GM18951 (cell line): Measurements from ENCODE around the gene EGFLAM.

Experiments
- POLR2A ChIP-seq: IDR thresholded peaks from 4 replicates; pipeline ENCODE4 v1.6.1; 2011; ENCODE audit warnings: mild to moderate bottlenecking; ENCODE audit not compliant: insufficient read length, insufficient read depth; ENCODE audit errors: extremely low read depth
- in situ Hi-C: fragments of 300-500 bp; cut with MboI; formaldehyde crosslinking; loops from one replicate; pipeline ENCODE4 v1.12.0; 2022; ENCODE audit warnings: low sequenced_read_pairs, mixed read lengths, inconsistent platforms; ENCODE audit not compliant: unreplicated experiment

EGFLAM gene

DNA sequence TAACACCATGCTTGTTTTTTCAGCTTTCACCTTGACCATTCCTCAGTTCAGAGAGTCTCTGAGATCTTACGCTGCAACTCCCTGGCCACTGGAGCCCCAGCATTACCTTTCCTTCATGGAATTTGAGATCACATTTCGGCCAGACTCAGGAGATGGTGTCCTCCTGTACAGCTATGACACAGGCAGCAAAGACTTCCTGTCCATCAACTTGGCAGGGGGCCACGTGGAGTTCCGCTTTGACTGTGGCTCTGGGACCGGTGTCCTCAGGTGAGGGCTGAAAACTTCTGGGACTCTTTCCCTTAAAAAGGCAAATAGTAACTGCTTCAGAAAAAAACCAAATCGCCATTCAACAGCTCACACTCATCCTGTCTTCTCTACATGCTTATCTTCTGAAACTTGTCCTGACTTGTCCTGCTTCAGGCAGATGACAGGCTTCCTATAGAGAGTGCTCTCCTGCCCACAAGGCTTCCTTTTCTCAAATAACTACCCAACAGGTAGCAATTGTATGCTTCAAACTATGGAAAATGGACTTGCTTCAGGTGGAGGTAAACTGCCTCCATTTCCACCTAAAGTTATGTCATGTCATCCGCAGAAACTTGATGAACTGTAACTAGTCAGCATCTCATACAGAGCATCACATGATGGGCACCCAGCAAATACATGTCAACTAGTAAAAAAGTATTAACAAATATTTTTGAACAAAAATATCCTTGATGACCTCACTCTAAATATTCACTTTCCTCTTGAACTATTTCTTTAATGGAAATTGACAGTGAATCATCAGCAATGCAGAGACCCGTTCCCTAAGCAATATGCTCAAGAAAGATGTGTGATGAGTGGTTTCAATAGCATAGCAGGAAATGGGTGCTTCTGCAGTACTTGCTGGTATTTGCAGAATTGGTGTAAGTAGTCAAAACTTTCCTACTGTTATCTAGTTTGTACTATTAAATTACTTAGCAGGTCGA lies 168.9 kb downstream of the EGFLAM start:
- no peak for TF ChIP-seq POLR2A
- in situ Hi-C loops = loop anchor here (25.0 kb wide), 1 partner anchor 660 kb away; no protein-coding TSS in a partner anchor

DNA sequence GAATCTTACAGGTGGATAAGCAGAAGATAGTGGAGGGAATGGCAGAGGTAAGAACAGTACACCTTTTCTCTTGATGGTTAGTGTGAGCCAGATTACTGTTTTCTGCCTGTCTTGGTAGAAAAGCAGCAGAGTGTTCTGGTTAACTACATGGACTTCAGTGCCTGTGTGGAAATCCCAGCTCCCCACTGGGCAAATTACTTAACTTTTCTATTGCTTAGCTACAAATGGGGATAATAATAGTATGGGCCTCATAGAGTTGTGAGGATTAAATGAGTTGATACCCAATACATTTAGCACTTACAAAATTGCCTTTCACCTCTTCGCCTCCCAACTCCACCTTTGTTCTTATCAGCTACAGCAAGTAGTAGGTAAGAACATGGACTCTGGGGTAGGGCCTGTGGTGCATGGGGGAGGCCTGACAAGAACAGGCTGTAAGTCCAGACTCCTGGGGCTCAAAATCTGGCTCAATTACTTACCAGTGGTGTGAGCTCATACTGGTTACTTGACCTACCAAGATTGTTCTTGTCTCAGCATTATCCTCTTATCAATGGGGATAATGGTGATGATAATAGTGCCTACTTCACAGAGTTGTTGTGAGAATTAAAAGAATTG lies 173.0 kb downstream of the EGFLAM start:
- TF ChIP-seq POLR2A = no peak
- in situ Hi-C loops = loop anchor here (10.0 to 25.0 kb wide), 2 partner anchors 383 to 656 kb away; no protein-coding TSS in a partner anchor

DNA sequence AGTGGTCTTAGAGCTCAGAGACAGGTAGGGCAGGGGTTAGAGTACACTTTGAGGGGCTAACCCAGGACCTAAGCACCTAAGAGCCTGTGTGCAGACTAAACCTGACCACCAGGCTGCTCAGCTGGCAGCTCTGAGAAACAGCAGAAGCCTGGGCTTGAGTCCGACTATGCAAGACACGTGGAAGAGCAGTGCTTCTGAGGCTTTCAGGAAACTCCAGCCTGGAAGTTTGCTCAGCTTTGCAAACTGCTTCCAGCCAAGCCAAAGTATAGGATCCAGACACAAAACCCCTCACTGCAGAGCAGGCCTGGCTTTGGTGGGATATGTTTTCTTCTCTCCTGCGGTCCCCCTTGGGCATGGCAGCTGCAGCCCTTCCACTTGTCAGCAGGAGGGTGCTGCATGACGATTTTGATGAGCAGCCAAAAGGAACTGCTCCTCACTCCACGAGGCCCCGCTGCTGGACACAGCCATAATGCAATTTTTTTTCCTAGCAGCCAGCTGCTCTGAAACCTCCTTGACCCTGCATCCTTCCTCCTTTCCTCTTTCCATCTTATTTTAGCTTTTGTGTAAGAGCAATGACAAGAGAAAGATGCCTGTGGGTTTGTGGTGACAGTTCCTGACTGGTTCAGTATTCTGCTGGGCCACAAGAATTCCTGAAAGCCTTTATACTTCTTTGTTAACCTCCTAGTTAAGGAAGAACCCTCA lies 175.0 kb downstream of the EGFLAM start:
- TF ChIP-seq POLR2A = no peak
- in situ Hi-C loops = loop anchor here (10.0 to 25.0 kb wide), 2 partner anchors 381 to 654 kb away; no protein-coding TSS in a partner anchor

DNA sequence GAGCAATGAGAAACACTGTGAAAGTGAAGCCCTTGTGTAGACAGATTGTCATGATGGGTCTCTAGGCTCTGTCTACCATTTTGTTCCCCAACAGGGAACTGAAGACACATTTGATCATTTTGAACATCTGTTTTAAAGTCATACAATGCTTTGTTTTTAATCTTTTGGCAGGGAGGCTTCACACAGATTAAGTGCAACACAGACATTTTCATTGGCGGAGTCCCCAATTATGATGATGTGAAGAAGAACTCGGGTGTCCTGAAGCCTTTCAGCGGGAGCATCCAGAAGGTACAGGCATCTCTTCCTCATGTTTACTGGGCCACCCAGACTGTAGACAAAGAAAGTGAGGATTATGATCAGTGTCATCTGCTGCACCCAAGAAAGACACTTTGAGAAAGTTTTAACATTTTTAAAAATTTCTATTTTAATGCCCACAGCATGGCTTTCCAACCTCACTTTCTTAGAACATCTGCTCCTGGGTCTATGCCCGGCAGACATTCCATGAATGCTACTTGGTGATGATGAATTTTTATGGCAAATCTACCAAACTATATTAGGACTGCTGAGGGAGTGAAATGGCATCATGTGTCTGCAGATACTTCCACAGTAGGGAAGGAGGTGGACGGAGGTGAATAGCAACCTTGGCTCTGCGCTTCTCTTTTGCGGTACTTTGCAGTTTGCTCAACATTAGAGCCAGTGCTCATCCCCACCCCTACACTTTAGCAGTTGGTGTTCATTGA lies 176.8 kb downstream of the EGFLAM start:
- in situ Hi-C loops = loop anchor here (10.0 to 25.0 kb wide), 2 partner anchors 380 to 652 kb away; no protein-coding TSS in a partner anchor
- TF ChIP-seq POLR2A = no peak

DNA sequence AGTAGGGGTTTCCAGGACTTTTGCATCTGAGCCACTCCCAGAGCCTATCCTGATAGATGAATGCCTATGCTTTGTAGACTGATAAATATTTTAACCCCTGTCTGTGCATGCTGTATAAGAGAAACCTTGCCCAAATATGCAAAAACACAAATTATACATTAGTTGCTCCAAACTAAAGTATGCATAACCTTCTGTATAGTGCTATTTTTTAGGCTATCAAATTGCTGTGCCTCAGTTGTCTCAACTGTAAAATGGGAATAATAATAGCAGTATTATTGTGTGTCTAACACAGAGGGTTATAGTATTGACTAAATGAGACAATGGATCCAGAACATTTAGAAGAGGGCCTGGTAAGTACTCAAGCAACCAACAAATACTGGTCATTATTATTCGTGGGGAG lies 180.4 kb downstream of the EGFLAM start:
- in situ Hi-C loops = loop anchor here (10.0 to 25.0 kb wide), 2 partner anchors 376 to 649 kb away; no protein-coding TSS in a partner anchor
- no peak for TF ChIP-seq POLR2A

DNA sequence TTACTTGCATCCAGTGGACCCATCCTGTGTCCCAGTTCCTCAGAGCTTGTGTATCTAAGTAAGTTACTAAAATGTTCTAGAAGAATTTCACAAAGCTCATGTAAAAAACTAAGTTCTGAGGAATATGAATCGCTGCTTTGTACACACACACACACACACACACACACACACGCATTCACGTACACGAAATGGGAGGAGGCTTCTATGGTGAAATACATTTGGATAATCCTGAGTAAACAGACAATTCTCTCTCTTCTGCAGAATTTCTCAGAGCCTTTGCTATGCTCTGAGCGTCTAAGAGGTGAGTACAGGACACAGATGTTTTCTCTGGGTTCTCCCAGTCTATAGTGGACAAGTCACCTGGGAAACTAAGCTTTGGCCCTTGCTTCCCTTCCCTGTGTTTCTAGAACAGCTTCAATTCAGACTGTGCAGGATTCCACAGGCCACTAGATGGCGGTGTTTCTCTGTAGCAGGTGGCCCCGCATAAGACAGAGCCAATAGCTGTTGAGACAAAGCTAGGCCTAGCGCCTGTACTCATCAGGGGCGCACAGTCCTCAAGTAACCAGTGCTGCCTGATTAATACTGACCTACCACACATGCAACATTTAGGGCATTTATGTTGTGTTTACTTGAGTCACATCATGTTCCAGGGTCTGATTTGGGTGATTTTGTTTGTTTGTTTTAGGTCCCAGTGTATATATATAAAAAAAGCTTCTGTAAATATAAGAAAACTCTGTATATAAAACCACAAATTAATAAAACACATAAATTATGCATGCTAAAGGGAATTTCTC lies 183.3 kb downstream of the EGFLAM start:
- TF ChIP-seq POLR2A = no peak
- in situ Hi-C loops = loop anchor here (25.0 kb wide), 1 partner anchor 646 kb away; no protein-coding TSS in a partner anchor

DNA sequence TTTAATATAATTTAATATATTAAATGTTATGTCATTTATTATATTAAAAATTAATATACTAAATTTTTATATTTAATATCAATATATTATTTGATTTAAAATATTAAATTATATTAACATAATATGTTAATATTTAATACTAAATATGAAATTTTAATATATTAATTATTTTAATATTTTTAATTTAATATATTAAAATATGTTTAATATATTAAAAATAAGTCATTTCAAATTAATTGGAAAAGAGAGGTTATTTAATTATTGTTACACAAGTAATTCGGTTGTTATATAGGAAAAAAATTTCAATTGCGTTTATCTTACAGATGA lies 183.9 kb downstream of the EGFLAM start:
- in situ Hi-C loops = loop anchor here (25.0 kb wide), 1 partner anchor 645 kb away; no protein-coding TSS in a partner anchor
- TF ChIP-seq POLR2A = no peak

DNA sequence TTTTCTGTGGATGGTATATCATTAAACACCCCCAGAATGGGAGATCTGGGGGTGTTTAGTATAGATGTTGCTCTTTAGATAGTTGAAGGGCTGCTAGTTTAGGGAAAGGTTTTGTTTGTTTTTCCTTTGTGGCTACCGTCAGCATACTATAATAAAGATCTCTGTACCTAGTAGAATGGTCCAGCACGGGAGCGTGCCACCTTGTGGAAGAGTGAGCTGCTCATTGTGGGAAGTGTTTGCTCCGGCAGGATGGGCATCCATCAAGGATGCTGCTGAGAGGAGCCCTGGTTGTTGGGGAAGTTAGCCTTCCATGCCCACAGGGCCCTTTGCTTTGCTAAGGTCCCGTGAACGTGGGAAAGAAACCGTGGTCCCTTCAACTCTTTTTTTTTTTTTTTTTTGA lies 185.0 kb downstream of the EGFLAM start:
- TF ChIP-seq POLR2A = no peak
- in situ Hi-C loops = loop anchor here (25.0 kb wide), 1 partner anchor 644 kb away; no protein-coding TSS in a partner anchor

DNA sequence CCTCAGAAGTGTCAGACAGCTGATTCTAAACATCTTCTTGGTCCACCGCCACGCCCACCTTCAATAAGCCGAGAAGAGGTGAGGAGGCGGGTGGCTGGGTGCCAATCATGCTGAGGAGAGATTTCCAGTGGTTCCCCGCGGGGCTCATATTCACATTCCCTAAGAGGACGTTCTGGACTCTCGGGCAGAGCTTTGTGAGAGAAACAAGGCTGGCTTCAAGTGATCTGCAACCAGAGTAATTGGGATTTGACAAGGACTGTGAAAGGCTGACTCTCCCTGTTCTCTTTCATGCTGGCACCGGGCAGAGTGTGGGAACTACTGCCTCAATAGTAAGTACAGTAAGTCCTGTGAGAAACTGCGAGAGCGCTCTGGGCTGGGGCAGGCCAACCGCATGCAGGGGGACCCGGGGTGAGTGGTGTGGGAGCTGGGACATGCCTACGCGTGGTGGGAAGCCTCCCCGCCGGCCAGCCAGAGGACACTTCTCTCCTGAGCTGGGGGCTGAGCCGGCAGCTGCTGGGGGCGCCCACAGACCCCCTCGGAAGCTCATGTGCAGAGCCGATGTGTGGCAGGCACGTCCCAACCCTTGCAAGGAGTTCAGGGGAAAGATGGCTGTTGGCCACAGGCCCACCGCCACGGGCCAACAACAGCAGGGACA lies 187.1 kb downstream of the EGFLAM start:
- TF ChIP-seq POLR2A = no peak
- in situ Hi-C loops = loop anchor here (25.0 kb wide), 1 partner anchor 642 kb away; no protein-coding TSS in a partner anchor

DNA sequence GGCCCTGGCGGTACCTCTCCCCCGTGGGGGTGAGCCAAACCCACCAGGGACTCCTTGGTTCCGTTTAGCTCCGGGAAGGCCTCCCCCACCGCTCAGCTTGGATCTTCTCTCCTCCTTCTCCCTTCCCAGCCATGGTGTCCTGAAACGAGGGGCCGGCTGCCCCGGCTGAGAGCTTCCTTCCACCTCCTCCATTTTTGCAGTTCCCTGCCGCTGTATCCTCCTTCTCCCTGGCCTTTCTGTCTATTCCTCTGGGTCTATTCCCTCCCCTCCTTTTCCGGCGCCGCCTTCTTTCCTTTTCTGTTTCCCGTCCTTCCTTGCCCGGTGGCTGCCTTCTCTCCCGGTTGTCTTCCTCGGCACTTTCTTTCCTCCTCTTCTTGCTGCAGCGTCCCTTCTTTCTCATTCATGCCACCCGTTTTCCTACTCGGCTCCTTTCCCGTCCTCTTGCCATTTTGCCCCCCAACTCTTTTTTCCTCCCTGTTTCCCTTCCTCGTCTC lies 187.7 kb downstream of the EGFLAM start:
- in situ Hi-C loops = loop anchor here (25.0 kb wide), 1 partner anchor 641 kb away; no protein-coding TSS in a partner anchor

DNA sequence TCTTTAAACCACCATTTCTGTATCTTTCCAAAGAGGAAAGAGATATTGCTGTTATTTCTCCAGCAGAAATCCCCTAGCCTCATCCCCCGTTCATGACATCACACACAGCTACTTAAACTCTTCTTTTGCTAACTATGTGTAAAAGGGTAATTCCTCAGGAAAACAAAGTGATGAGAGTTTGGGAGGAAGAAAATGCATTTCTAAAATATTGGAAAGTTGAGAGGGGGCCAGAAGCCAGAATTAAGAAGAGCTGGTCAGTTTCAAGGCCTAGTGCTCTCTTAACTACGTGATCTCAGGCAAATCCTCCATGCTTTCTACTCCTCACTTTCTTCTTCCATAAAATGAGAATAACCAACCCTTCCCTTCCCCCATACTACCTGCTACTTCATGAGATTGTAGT lies 188.7 kb downstream of the EGFLAM start:
- no peak for TF ChIP-seq POLR2A
- in situ Hi-C loops = loop anchor here (25.0 kb wide), 1 partner anchor 640 kb away; no protein-coding TSS in a partner anchor

More for the DNA sequence above, 187.7 kb downstream of the EGFLAM start:
- TF ChIP-seq POLR2A = no peak

DNA sequence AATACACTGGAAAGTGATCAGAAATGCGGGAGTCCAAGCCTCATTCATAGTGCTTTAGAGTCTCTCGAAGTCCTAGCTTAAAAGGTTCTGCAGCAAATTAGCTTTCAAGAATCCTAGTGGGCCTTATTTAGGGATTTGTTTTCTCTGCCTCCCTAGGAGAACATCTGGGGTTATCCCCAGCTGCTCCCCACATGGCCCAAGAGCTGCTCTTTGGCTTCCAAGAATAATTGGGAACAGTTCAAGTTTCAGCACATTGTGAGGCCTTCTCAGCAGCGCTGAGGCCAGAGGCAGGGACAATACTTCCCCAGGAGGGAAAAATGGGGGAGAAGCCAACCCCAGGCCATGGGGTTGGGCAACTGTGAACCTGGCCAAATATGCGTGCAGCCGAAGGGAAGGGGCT lies 189.4 kb downstream of the EGFLAM start:
- TF ChIP-seq POLR2A = no peak
- in situ Hi-C loops = loop anchor here (25.0 kb wide), 1 partner anchor 640 kb away; no protein-coding TSS in a partner anchor
